Keratinocyte (primary cell): Measurements from ENCODE around the gene GPR160.

Source experiments
- EZH2 ChIP-seq: IDR thresholded peaks from one replicate; pipeline ENCODE4 v1.6.1; 2012; ENCODE audit warnings: inconsistent platforms, mild to moderate bottlenecking, low read length, moderate library complexity
- TF ChIP-seq, protein P1 (sequence below), 3 experiments: IDR thresholded peaks in 1 of 3; conservative IDR thresholded peaks in 1 of 3; optimal IDR thresholded peaks in 1 of 3; 2 replicates in 2 of 3; 3 replicates in 1 of 3; pipeline versions ENCODE3 to v1.5.1; 2011; ENCODE audit warnings: low read length in 3 of 3, mild to moderate bottlenecking in 3 of 3, moderate library complexity in 2 of 3, control low read depth in 1 of 3, inconsistent platforms in 1 of 3; ENCODE audit not compliant: insufficient read depth in 2 of 3; ENCODE audit errors: extremely low read depth in 1 of 3

DNA sequence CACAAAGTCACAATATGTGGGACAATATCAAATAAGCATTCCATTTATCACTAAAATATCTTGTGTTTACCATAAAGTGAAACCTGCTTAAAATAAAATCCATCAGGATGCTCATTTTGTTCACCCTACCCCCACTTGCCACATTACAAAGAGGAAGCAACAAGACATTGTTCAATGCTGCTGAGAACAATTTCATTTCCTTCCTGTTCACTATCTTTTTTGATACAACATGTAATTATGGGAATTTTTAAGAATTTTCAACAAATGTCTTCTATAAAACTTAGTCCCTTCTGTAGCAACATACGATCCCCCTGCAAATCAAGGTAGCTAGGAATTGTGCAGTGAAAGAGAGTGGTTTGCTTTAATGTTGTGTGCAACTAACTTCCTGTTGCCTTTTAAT is 34.9 kb upstream of the GPR160 start:
- TF ChIP-seq, protein P1, sequence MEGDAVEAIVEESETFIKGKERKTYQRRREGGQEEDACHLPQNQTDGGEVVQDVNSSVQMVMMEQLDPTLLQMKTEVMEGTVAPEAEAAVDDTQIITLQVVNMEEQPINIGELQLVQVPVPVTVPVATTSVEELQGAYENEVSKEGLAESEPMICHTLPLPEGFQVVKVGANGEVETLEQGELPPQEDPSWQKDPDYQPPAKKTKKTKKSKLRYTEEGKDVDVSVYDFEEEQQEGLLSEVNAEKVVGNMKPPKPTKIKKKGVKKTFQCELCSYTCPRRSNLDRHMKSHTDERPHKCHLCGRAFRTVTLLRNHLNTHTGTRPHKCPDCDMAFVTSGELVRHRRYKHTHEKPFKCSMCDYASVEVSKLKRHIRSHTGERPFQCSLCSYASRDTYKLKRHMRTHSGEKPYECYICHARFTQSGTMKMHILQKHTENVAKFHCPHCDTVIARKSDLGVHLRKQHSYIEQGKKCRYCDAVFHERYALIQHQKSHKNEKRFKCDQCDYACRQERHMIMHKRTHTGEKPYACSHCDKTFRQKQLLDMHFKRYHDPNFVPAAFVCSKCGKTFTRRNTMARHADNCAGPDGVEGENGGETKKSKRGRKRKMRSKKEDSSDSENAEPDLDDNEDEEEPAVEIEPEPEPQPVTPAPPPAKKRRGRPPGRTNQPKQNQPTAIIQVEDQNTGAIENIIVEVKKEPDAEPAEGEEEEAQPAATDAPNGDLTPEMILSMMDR (optimal IDR thresholded peaks at IDR 0.05 in 1 of 3, IDR thresholded peaks at IDR 0.05 in 1 of 3, conservative IDR thresholded peaks at IDR 0.05 in 1 of 3; ENCODE audit: extremely low read depth in 1 of 3, insufficient read depth in 2 of 3, low read length in 3 of 3): no peak
- no peak for TF ChIP-seq EZH2
